ENCODE data around the gene FOXK1.

FOXK1 gene

DNA sequence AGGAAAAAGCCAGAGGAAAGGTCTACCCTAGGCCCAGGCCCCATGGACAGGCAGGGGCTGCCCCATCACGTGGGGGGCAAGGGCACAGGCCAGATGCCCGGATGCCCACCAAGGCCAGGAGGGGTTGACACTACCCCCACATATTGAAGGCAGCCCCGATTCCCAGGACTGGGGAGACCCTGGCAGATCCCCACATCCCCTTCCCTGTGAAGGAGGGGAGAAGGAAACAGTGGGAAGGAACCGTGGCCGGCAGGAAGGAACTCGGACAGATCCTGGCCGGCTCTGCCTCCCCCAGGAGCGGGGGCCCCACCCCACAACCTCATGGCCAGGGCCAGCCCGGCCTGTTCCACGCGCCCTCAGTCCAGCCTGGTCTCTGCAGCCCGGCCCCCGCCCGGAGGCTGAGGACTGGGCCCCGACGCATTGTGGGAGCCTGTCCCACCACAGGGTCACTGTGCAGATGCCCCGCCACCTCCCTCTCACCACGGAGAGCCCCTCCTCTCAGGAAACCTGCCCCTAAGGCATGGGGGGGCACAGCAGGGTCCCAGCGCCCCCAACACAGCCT lies 138.4 kb downstream of the FOXK1 start:
- POLR2A ChIA-PET = no interaction called here
- H3K36me3 ChIP-seq (ENCODE audit: control insufficient read depth in 2 of 2, insufficient read depth in 1 of 2, low read length in 2 of 2) = no peaks in the 10 kb centered on the region
- H3K9me3 ChIP-seq (ENCODE audit: control insufficient read depth, insufficient read depth, low read depth, low read length) = no peaks in the 10 kb centered on the region
- H3K4me3 ChIP-seq (ENCODE audit: low read depth, low read length) = no peak overlapping the region
- CTCF ChIA-PET = interaction anchor here (1.3 kb wide), 1 partner anchor 10 kb away, joined by 3 read pairs; no protein-coding TSS in a partner anchor
- TF ChIP-seq ZNF473 (tag by site-specific recombination; IDR thresholded peaks at IDR 0.05) (no peak), ZNF610 (tag by site-specific recombination; IDR thresholded peaks at IDR 0.05; ENCODE audit: borderline replicate concordance) (no peak), HOXC10 (CRISPR knock-in tag; IDR thresholded peaks at IDR 0.05) (no peak), ZBTB48 (tag by site-specific recombination; IDR thresholded peaks at IDR 0.05) (no peak), ZNF558 (tag by site-specific recombination; IDR thresholded peaks at IDR 0.05) (no peak), ZBTB17 (tag by site-specific recombination; IDR thresholded peaks at IDR 0.05) (no peak)
- no peaks in the 10 kb centered on the region for H3K4me1 ChIP-seq (ENCODE audit: control insufficient read depth, insufficient read depth, low read length)
- H3K27ac ChIP-seq (ENCODE audit: extremely low read depth, low read depth, low read length) = no peak overlapping the region
